IPS-NIHi11 (cell line): ENCODE measurements around the gene CAPN5.

ENCODE experiments used
- DNase-seq: peaks from one replicate; pipeline ENCODE4 v3.0.0; 2012; ENCODE audit warnings: mixed read lengths, low spot score

CAPN5 gene

DNA sequence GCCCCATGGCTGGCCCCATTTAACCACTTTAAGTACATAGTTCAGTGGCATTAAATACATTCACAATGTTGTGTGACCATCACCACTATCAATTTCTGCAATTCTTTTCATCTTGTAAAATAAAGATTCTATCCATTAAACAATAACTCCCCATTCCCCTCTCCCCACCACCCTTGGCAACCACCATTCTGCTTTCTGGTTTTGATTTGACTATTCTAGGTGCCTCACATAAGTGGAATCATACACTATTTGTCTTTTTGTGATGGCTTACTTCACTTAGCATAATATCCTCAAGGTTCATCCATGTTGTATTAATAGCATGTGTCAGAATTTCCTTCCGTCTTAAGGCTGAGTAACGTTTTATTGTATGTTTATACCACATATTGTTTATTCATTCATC lies 68.3 kb downstream of the CAPN5 start:
- DNase-seq, result no peak

DNA sequence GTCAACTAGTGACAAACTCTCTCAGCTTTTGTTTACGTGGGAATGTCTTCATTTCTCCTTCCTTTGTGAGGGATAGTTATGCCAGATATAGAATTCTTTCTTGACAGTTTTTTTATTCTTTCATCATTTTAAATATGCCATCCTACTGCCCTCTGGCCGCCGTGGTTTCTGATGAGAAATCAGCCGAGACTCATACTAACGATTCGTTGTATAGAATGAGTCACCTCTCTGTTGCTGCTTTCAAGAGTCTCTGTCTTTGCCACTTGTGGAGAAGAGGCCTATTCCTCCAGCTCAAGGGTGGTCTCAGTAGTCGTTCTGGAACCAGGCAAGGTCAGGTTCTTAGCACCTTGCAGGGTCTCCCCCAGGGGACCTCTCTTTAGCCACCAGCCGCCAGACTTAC lies 69.3 kb downstream of the CAPN5 start:
- DNase-seq, result no peak

DNA sequence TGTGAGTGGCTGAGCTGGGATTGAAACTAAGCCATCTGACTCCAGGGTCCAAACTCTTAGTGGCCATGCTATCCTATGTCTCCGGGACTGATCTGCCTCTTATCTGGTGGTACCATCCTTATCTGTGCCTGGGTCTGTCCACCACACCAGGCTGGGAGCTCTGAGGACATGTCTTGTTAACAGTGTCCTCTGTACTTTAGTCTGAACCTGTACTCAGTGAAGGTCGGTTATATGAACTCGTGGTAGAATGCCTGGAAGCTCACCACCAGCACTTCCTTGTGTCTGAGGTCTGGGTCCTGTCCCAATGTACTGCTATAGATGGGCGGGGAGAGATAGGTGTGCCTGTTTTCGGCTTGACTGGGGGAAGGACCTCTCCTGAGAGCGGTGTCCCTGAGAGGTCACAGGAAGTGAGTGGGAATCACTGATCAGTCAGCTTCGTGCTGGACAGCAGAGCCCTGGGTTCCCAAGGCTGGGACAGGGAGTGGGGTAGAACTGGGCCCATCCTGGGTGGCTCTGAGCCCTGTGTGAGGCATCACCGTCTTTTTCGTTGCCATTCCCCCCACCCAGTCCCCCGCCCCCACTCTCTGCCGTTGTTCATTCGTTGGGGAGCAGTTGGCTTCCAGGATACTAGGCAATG lies 70.1 kb downstream of the CAPN5 start:
- DNase-seq, result no peak

GRCh38 chr11:77137421-77137820 lies 70.7 kb downstream of the CAPN5 start:
- no peak for DNase-seq

GRCh38 chr11:77138106-77138649 lies 71.4 kb downstream of the CAPN5 start:
- DNase-seq, result no peak

DNA sequence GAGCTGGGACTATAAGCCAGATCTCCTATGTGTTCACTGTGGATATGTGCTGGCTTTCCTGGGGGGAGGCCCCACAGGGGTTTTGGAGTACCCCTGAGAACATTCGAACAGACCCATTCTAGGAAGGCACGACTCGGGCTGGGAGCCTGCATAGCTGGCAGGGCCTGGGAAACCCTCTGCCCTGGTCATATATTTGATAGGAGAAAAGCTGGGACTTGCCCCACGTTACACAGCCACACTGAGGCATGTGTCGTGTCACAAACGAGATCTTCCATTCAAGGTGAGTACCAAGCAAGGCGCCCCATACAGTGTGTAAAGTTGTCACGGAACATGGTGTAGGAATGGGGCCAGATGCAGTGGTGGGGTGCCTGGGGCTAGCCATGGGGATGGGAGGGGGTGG lies 72.4 kb downstream of the CAPN5 start:
- no peak for DNase-seq

- peak; percentile 61 for DNase-seq
Observed at GRCh38 chr11:77140231-77140851, 73.6 kb downstream of the CAPN5 start.

GRCh38 chr11:77141034-77141433 lies 74.3 kb downstream of the CAPN5 start:
- no peak for DNase-seq

DNA sequence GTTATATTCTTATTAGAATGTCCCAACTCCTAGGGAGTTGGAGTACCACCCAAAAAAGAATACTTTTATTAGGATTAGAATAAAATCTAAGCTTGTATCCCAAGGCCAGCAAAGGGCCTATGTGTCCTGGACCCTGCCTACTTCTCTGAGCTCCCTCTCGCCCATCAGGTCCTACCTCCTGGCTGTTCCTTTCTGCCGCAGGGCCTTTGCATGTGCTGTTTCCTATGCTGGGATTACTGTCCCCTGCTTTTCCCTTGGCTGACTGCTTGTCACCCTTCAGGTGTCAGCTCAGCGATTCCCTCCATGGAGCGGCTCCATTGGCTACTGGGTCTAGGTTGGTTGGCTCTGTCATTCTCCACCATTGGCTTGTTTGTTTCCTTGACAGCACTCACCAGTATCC lies 74.7 kb downstream of the CAPN5 start:
- DNase-seq, result no peak

- no peak for DNase-seq
Observed at GRCh38 chr11:77142091-77142975, 75.6 kb downstream of the CAPN5 start.

DNA sequence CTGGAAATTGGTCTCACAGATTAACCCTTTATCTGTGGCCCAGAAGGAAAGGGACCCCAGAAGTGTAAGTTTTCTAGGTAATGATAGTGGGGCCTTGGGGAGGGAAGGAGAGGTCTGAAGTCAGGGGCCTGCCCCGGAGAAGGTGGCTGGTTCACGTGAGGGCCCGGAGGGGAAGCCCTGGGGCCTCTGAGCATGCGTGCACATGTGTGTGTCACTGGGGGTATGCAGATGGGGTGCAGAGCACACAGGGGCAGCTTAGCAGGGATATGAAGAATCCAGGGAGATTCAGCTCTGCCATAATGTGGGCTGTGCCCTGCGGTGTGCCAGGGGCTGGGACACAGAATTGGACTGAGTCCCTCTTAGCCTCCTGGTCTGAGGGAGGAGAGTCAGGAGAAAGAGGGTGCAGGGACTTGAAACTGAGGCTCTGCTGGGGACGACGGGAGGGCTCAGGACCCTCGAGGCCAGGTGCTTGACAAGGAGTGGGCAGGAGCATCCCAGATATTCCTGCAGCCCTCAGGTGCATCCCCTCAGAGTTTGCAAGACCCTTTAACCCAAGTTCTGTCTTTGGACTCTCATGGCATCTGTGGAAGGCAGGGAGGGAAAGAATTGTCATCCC lies 76.7 kb downstream of the CAPN5 start:
- DNase-seq, result no peak

DNA sequence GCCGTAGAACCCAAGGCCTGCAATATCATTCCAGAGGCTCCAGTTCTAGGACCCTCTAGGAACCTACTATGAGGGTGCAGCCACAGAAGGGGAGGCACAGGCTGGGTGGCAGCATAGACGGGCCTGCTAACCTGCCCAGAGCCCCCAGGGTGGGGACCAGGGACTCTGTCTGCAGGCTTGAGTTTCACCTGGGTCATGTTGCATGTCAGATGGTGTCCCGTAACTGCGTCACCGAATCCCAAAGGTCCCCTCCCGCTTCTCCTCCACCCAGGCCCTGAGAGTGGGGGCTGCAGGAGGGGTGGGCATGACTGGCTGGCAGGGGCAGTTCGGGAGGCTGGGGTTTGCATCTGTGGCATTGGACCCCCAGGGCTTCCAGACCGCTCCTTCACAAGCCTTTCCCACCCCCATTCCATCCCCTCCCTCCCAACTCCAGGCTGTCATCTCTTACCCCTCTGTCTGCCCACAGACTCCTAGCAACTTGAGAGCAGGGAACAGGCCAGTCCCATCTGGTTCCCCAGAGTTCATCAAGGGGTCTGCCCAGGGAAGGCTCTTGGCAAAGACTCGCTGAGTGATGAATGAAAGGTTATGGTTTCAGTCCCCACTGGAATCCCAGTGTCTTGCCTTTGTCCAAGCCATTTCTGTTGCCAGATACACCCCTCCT lies 77.6 kb downstream of the CAPN5 start:
- no peak for DNase-seq

GRCh38 chr11:77144857-77145428 lies 78.2 kb downstream of the CAPN5 start:
- DNase-seq, result no peak

DNA sequence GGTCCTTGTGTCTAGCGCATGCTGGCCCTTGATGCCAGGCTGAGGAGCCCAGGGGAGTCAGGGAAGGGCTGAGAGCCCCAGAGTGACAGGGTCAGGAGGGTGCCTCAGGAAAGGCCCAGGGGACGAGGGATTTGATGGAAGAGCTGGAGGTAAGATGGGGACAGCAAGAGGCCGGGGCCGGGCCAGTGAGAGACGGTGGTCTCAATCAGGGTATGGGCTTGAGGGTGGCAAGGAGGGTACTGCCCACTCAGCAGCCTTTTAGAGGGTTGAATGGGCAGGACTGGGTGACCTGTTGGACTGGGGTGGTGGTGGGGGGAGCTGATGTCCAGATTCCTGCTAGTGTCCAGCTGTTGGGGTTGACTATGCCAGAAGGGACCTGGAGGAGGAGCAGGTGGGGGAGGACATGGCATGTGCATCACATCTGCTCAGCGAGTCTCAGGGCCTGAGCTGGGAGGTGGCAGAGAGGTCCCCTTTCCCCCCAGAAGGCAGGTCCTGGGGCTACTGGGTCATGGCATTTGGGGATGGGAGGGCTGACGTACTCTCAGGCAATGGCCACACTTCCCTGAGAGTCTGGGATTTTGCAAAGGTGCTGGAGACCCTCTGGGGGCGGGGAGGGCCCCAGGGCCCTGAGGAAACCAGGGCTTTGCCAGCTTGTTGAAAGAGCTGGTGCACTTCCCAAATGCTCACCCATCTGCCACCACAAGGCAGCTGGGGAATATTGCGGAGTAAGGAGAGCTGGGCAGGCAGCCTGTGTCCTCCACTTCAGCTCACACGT lies 79.7 kb downstream of the CAPN5 start:
- DNase-seq, result no peak

DNA sequence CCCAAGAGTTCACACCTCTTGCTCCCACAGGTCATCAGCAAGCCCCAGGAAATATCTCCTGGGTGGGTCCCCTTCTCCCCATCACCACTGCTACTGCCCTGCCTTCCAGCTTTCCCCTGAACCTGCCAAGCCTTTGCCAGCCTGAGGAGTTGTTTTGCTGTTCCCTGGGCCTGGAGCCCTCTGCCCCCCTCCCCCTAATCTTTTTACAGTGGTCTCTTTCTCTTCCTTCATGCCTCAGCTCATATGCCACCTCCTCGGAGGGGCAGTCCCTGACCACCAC lies 80.2 kb downstream of the CAPN5 start:
- DNase-seq, result no peak

DNA sequence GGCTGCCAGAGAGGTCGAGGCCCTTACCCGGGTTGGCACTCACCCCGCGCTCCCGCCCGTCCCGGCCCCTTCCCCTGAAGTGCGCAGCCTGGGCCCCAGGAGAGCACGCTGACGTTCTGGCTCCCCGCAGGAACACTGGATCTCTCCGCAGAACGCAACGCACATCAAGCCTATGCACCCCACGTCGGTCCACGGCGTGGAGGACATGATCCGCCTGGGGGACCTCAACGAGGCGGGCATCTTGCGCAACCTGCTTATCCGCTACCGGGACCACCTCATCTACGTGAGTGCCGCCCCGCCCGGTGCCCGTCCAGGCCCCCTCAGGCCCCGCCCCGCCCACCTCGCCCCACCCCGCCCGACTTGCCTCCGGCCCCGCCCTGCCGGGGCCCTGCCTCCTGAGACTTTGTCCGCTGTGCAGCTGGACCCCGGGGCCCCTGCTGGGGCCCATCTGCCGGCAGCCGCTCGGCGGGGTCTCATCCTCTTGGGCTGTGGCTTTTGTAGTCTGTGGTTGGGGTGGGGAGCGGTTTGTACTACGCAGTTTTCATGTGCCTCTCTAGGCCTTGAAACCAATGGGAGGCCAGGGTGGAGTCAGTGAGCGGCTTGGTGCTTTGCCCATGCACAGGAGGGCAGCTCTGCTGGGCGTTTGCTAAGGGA lies 81.0 kb downstream of the CAPN5 start:
- DNase-seq, result peak; percentile 96

DNA sequence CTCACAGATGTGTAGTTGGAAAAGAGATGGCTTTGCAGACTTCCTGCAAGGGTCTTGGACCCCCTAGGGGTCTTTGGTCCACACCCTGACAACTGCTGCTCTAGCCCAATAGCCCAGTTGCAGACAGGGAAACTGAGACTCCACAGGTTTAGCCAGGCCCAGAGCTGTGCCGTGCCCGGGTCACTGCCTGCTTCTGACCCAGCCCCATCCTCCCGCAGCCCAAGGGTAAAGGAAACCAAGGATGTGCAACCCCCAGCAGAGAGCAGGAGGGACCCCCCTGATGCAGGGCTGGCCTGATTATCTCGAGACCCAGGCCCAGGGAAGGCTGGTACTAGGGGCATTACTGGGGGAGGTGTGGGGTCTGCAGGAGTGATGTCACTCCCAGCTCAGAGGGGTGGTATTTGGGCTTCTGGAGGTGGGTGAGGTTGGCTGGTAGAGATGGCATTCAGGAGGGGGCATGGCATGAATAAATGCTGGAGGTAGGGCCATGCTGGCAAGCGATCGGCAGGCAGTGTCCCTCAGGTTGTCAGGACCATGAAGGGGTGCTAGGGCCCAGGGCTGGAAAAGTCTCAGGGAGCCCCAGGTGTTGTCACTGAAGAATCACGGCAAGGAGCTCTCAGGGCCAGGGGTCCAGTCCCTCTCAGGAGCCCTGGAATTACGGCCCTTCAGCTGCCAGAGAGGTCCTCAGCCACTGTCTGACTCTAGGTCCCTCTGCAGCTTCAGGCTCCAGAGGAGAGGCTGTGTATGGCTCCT lies 82.4 kb downstream of the CAPN5 start:
- no peak for DNase-seq

DNA sequence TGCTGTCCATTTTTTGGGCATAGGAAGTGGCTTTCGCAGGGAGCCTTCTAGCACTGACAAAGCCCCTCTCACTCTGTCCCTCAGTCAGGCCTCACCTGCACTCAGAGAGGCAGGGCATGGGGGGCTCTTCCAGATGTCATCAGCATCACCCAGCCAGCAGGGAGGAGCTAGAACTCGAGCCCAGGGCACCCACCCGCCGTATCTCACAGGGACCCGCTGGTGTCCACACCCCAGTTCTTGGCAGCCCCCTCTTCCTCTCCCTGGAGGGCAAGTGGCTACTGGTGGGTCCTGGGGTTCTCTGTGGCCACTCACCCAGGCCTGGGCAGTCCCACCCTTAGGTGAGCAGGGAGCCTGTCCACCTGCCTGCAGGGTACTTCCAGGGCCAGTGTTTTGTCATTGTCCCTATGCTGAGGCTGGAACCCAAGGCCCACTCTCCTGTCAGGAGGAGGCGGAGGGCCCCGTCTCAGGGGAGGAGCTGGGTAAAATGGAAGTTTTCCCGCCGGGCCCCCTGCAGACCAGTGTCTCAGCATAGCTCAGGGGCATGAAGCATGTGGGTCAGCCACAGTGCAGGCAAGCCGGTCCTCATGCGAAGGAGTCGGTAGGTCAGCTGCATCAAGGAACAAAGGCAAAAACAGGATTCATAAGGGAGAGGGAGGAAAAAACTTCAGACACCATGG lies 83.1 kb downstream of the CAPN5 start:
- DNase-seq, result no peak

DNA sequence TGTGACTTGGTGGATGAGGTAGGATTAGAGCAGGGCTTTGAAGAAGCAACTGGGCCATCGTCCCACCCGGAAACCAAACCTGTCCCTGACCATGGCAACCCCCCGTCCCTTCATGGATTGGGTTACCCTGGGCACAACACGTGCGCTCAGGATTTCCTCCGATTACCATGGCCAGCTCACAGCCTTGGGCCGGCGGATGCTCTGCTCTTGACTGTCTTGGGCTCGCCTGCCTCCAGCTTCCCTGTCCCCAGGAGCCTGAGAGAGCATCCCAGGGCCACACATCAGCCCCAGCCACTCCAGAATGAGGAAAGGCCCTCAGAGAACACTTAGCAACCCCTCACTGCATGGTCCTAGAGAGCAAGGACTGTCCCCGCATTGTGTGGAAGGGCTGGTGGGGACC lies 84.1 kb downstream of the CAPN5 start:
- DNase-seq, result no peak
